HFF-Myc (cell line): Measurements from ENCODE around the gene TRDN.

Source experiments
- DNase-seq: peaks from one replicate; pipeline ENCODE4 v3.0.0-alpha.2; 2011; ENCODE audit warnings: low read depth; ENCODE audit errors: extremely low read depth
- H3K4me3 ChIP-seq: replicated peaks from 2 replicates; pipeline ENCODE4 v1.5.1; 2011; ENCODE audit warnings: low read depth, mild to moderate bottlenecking, control low read depth, low read length
- TF ChIP-seq, protein P1 (sequence below): IDR thresholded peaks from 2 replicates; pipeline ENCODE4 v1.5.1; 2012; ENCODE audit warnings: mild to moderate bottlenecking, low read depth, low read length, control low read depth; ENCODE audit errors: missing control alignments

The TRDN gene

DNA sequence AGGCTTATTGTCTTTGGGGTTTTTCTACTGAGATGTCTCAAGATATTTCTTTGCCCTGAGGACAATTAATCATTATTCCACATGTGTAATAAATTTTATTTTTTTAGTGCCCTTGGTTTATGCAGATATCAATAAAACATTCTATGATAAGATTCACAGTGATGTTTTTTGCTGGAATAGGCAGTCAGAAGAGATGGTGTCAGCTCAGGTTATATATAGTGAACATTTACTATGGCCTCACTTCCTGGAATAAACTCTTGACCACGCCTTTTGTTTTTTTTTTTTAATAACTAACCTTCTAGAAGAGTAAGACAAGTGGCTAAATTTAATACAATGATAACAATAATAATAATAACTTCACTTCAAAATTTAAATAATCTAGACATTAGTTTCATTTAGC is 209.7 kb downstream of the TRDN start:
- DNase-seq: no peak
- no peak overlapping the region for H3K4me3 ChIP-seq
- TF ChIP-seq, protein P1, sequence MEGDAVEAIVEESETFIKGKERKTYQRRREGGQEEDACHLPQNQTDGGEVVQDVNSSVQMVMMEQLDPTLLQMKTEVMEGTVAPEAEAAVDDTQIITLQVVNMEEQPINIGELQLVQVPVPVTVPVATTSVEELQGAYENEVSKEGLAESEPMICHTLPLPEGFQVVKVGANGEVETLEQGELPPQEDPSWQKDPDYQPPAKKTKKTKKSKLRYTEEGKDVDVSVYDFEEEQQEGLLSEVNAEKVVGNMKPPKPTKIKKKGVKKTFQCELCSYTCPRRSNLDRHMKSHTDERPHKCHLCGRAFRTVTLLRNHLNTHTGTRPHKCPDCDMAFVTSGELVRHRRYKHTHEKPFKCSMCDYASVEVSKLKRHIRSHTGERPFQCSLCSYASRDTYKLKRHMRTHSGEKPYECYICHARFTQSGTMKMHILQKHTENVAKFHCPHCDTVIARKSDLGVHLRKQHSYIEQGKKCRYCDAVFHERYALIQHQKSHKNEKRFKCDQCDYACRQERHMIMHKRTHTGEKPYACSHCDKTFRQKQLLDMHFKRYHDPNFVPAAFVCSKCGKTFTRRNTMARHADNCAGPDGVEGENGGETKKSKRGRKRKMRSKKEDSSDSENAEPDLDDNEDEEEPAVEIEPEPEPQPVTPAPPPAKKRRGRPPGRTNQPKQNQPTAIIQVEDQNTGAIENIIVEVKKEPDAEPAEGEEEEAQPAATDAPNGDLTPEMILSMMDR: no peak

DNA sequence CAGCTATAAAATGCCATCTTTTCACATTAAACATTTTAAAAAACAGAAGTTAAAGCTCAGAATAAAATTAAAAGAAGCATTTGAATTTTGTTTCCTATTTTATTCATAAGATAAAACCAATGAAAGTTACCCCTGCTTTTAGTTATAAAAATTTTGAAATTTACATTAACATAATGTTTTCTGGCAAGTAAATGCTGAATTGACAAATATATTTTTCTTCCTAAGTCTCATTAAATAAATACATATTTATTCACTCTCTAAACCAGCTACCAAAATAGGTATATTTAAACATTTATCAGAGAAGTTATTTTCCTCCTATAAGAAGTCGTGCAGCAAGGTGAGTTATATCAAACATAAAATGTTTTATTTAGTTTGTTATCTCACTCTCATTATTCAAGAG is 213.6 kb downstream of the TRDN start:
- TF ChIP-seq, protein P1: no peak
- DNase-seq: no peak
- H3K4me3 ChIP-seq: no peak overlapping the region

- H3K4me3 ChIP-seq: no peak overlapping the region
- TF ChIP-seq, protein P1: no peak
- no peak for DNase-seq
These were observed 216.2 kb downstream of the TRDN start for GRCh38 chr6:123420512-123420911.

GRCh38 chr6:123418071-123418470 is 218.7 kb downstream of the TRDN start:
- H3K4me3 ChIP-seq: no peak overlapping the region
- TF ChIP-seq, protein P1: no peak
- DNase-seq: no peak

GRCh38 chr6:123417535-123417934 is 219.2 kb downstream of the TRDN start:
- no peak for DNase-seq
- TF ChIP-seq, protein P1: no peak
- no peak overlapping the region for H3K4me3 ChIP-seq

GRCh38 chr6:123415844-123416468 is 220.8 kb downstream of the TRDN start:
- TF ChIP-seq, protein P1: peak; percentile 64
- DNase-seq: peak; percentile 24
- H3K4me3 ChIP-seq: no peak overlapping the region

DNA sequence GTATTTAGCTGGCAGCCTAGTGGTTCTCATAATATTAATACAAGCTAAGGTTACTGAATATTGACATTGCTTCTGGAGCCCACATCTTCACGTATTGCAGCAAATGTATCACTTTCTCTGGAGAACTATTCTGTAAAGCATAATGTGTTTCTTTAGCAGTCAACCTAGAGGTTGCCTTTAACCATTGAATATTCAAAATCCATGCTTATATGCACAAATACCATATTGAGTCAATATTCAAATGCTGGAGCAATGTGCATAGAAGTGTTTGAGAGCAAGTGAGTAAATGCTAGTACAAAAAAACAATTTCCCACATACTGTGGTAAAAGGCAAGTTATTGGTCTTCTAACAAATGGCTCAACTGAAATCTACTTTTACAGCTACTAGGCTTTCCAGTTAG is 231.8 kb downstream of the TRDN start:
- H3K4me3 ChIP-seq: no peak overlapping the region
- no peak for DNase-seq
- TF ChIP-seq, protein P1: no peak
